ENCODE results near the gene BCAN.

DNA sequence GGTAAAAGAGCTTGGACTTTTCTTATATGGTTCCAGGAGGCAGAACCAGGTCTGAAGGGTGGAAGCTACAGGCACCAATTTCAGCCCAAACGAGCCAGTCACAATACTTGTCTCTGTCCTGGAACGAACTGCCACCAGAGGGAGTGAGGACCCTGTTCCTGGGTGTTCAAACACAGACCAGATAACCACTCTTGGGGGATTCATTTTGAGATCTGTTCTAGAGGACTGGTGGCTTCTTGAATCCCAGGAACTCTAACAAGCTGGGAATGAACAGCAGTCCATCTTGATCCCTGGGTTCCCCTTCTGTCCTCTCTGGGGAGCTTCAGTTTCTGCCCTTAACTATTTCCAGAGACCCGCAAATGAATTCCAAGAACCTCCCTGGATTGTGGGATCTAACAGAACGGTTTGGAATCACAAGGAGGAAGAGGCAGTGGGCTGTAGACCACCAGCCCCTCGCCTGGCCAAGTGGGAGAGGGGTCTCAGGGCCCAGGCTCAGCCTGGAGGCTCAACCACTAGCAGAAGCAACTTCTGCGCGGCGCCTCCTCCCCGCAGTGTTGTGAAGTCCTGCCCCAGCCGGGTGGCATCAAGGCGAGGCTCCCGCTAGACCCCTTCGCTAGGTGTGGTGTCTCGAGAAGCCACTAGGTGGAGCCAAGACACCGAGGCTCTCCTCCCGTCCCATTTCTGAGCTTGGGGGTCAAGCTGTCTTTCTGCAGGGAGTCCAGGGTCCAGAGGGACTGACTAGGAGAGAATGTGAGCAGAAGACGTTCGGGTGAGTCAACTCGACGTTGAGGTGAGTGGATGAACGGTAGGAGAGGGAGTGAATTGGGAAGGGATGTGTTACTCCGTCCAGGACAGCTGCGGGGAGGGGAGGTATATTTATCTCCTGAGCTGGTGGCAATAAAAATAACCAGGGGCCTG lies 47.4 kb downstream of the BCAN start:
- TF ChIP-seq, protein P1, sequence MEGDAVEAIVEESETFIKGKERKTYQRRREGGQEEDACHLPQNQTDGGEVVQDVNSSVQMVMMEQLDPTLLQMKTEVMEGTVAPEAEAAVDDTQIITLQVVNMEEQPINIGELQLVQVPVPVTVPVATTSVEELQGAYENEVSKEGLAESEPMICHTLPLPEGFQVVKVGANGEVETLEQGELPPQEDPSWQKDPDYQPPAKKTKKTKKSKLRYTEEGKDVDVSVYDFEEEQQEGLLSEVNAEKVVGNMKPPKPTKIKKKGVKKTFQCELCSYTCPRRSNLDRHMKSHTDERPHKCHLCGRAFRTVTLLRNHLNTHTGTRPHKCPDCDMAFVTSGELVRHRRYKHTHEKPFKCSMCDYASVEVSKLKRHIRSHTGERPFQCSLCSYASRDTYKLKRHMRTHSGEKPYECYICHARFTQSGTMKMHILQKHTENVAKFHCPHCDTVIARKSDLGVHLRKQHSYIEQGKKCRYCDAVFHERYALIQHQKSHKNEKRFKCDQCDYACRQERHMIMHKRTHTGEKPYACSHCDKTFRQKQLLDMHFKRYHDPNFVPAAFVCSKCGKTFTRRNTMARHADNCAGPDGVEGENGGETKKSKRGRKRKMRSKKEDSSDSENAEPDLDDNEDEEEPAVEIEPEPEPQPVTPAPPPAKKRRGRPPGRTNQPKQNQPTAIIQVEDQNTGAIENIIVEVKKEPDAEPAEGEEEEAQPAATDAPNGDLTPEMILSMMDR (IDR thresholded peaks at IDR 0.05): peak; percentile 88 to 95 (median 92)
- TF ChIP-seq POLR2A (IDR thresholded peaks at IDR 0.05): no peak
